HG03571 (cell line): ENCODE results near the gene TMEM81.

Source experiments
- ATAC-seq: cut with Tn5 transposase; IDR thresholded peaks from one replicate; pipeline ENCODE4 v1.9.1; 2021; ENCODE audit not compliant: unreplicated experiment

TMEM81 gene

GRCh38 chr1:205061227-205061626, 23.0 kb downstream of the TMEM81 start:
- no peak for ATAC-seq

- no peak for ATAC-seq
Observed at GRCh38 chr1:205060746-205061145, 23.5 kb downstream of the TMEM81 start.

DNA sequence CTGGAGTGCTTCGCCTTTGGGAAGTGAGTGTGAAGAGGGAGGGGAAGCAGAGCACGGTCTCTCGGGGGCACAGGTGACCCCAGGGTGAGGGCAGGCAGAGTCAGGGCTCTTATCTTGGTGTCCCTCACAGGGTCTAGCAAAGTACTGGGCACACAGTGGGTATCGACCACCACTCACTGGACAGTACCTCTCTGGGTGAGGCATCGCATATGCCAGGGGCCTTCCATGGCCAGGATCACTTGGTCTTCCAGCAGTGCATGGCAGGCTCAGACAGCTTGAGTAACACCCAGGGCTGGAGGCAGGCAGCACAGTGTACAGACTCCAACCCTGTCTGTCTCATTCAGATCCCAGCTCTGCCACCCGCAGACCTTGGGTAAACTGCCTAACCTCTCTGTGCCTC, 24.6 kb downstream of the TMEM81 start:
- no peak for ATAC-seq

DNA sequence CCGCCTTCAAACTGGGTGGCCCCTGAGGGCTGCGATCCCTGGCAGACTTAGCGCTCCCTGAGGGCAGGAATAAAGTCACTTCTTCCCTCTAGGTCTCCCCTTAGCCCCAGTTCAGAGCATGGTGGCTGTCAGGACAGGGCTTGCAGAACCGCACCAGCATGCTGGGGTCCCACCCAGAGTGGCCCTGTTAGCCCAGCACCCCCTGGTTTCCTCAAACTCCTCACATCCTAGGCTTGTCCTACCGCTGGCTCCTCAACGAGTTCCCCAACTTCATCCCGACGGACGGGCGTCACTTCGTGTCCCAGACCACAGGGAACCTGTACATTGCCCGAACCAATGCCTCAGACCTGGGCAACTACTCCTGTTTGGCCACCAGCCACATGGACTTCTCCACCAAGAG, 25.4 kb downstream of the TMEM81 start:
- no peak for ATAC-seq

DNA sequence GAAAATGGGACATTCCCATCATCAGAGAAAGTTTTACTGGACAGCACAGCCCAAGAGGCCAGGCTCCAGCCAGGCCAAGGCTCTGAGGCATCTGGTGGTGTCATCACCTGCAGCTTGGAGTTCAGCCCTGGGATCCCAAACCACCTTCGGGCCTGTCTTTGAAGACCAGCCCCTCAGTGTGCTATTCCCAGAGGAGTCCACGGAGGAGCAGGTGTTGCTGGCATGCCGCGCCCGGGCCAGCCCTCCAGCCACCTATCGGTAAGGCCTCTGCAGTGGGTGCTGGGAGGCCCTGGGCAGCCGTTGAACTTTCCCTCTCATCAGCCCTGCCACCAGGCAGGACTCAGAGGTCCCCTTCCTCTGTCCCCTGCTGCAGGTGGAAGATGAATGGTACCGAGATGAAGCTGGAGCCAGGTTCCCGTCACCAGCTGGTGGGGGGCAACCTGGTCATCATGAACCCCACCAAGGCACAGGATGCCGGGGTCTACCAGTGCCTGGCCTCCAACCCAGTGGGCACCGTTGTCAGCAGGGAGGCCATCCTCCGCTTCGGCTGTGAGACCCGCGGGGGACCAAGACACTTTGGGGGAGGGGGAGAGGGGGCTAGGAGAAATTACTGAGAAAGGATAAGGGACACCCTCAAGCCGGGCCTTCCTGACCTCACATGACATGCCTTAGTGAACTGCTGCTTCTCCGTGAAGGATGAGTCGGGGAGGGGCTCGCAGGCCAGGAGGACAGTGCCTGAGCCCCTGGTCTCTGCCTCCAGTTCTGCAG, 26.3 kb downstream of the TMEM81 start:
- ATAC-seq: no peak

- ATAC-seq: no peak
Observed at GRCh38 chr1:205056956-205057568, 27.2 kb downstream of the TMEM81 start.

DNA sequence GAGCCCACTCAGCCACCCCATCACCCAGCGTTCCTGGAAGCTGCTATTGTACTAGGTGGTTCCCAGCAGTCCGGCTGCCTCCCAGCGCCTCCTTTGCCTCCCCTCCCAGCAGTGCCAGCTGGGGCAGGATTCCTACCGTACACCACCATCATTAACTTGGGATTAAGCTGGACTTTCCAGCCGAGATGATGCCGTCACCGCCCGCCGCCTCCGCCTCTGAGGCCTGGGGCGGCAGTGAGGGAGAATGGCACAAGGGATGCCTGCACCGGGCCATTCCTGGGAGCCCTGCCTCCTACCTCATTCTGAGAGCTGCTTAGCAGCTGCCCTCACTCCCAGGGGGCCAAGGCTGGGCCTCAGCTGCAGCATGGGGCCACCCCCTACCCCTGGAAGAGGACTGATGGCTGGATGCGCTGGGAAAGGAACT, 28.1 kb downstream of the TMEM81 start:
- no peak for ATAC-seq

DNA sequence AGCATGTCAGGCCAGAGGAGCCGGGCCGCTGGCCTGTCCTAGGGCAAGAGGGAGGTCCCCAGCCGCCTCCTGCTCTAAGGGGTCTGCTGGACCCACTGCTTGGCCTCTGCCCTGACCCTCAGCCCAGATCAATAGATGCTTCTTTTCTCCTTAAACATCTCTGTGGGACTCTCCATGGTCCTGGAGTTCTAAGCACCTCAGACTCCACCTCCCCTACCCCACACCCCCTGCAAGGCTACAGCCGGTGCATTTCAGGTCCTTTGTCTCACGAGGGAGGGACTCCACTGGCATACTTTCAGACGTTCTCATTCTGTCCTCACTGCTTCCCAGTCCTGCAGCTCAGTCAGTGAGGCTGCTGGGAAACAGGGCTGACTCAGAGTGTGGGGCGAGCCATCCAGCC, 30.2 kb downstream of the TMEM81 start:
- ATAC-seq: no peak

- ATAC-seq: no peak
Observed at GRCh38 chr1:205053296-205053695, 31.0 kb downstream of the TMEM81 start.

DNA sequence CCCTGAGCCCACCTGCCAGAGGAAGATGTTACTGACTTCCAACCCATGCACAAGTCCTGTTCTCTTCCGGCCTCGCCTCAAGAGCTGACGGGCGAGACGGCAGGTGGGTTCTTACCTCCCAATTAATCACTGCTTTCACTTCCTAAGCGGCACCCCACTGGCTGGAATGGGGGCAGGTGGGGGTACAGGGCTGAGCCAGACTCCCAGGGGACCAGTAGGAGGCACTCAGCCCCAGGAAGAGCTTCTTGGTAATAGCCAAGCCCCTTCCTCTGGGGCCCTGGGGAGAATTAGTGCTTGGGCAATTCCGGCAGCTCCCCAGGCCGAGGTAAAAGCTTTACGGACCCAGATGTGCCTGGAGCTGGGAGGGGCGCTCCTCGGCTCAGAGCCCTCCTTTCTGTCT, 31.6 kb downstream of the TMEM81 start:
- no peak for ATAC-seq

DNA sequence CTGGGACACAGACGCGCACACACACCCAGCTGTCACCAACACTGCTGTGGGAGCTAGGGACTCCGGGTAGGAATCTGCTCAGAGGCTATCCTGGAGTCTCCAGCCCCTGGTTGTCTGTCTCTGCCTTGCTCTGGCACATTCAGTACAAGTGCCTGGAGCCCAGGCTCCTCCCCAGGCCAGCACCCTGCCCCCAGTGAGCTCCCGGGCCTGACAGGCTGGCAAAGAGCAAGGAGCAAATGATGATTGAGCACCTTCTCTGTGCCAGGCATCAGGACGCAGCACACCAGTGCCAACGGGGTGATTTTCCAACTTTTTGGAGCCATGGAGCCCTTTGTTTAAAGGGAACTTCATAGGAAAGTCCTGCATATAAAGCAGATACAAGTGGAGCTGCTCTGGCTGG, 34.8 kb downstream of the TMEM81 start:
- no peak for ATAC-seq

DNA sequence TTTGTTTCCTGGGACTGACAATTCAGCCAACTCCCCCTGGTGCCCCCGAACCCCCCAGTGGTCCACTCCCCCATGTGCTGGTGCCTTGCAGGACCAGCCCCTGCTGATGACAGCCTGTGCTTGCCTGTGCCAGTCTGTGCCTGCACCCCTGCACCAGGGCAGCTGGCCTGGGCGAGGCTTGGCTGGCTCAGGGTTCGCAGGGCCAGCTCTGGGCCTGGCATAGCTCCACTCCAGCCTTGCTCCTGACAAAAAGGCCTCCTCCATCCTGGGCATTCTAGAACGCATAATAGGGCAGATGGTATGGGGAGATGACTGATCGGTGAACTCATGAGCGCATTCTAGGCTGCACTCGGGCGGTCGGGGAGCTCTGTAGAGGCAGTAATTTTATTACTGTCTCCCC, 35.9 kb downstream of the TMEM81 start:
- ATAC-seq: no peak

DNA sequence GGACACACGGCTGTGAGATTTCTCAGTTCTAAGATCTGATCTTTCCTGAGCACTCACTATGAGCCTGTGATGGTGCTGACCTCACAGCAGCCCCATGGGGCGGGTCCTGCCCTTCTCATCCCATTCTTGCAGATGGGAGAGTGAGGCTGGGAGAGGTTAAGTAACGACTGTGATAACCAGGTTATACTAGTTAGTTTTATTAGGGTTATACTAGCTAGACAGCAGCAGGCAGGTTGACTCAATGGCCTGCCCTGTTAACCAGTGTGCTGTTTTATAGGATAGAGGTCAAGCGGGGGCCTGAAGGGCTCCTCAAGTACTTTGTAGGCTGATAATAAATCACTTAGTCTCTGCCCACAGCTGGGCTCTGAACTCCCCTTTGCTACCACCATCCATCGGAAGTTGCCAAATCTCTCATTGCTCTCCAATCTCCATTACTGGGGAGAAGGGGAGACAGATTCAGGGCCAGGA, 36.5 kb downstream of the TMEM81 start:
- no peak for ATAC-seq

- no peak for ATAC-seq
Observed at GRCh38 chr1:205046870-205047269, 37.4 kb downstream of the TMEM81 start.

- ATAC-seq: no peak
Observed at GRCh38 chr1:205045146-205045545, 39.1 kb downstream of the TMEM81 start.

DNA sequence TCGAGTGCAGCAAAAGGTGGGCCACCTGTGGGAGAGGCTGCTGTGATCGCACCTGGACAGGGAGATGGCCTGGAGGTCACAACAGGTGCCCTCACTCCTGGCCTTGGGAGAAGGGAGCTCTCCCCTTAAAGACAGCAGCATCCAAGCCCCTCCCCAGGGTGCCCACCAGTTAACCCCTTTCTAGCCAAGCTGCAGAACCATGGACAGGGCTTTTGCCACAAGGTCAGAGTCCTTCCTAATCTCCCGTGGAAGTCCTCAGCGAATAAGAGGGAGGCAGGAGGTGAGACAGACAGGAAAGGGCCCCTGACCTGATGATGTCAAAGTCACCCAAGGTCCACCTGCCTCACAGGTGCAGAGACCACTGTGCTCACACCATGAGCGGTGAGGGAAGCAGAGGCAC, 39.5 kb downstream of the TMEM81 start:
- no peak for ATAC-seq

GRCh38 chr1:205043866-205044265, 40.4 kb downstream of the TMEM81 start:
- ATAC-seq: no peak

GRCh38 chr1:205042911-205043806, 41.1 kb downstream of the TMEM81 start, which contains the start of gene CNTN2:
CNTN2 (plus strand) TSS chr1:205043212; CDS start chr1:205053186, 9,974 bp downstream.
- no peak for ATAC-seq

GRCh38 chr1:205041998-205042910, 42.0 kb downstream of the TMEM81 start:
- ATAC-seq: no peak

- ATAC-seq: no peak
Observed at GRCh38 chr1:205041001-205041715, 43.1 kb downstream of the TMEM81 start.
